Calu3 (cell line): Measurements from ENCODE around the gene PWP1. TPM values are rescaled to one million over a fixed set of nuclear protein-coding genes. Genes with fewer than 3 reads are reported as not detected.

Experiments
- BruUV-seq: library from RNA; stranded (reverse); fragments of 400-500 nt; replicated peaks from 2 replicates; lab custom pipeline; 2021; lab: Mats Ljungman, UMichigan
- CTCF ChIA-PET: fragments of 300-600 bp; sonication (Branson Sonifier 250); formaldehyde crosslinking; loops from one replicate; lab custom pipeline; 2022; ENCODE audit warnings: antibody characterized with exemption; lab: Charles Lee
- DNase-seq: peaks from one replicate; pipeline ENCODE4 v3.0.0; 2022
- H3K27ac Mint-ChIP-seq: one replicate; pipeline ENCODE4 v1.8.0; 2022; ENCODE audit warnings: mixed read lengths; ENCODE audit not compliant: unreplicated experiment
- H3K27me3 Mint-ChIP-seq: one replicate; pipeline ENCODE4 v1.8.0; 2022; ENCODE audit warnings: mixed read lengths; ENCODE audit not compliant: unreplicated experiment
- H3K36me3 Mint-ChIP-seq: one replicate; pipeline ENCODE4 v1.8.0; 2022; ENCODE audit warnings: mild to moderate bottlenecking, moderate library complexity, mixed read lengths; ENCODE audit not compliant: insufficient read depth, unreplicated experiment
- H3K4me1 Mint-ChIP-seq: one replicate; pipeline ENCODE4 v1.8.0; 2022; ENCODE audit warnings: mild to moderate bottlenecking, low read depth, mixed read lengths; ENCODE audit not compliant: unreplicated experiment
- H3K4me3 Mint-ChIP-seq: one replicate; pipeline ENCODE4 v1.8.0; 2022; ENCODE audit warnings: mild to moderate bottlenecking, low read depth, moderate library complexity, mixed read lengths; ENCODE audit not compliant: unreplicated experiment
- H3K9me3 Mint-ChIP-seq: one replicate; pipeline ENCODE4 v1.8.0; 2022; ENCODE audit warnings: low read depth, mixed read lengths; ENCODE audit not compliant: unreplicated experiment
- intact Hi-C: fragments of 100-400 bp; cut with micrococcal nuclease; formaldehyde crosslinking; loops from one replicate; pipeline ENCODE4 v1.10.0; 2022; ENCODE audit not compliant: unreplicated experiment
- total RNA-seq: library from RNA; stranded (reverse); gene quantifications from 2 replicates; pipeline ENCODE4 v1.2.3, GENCODE V29; 2022
- TF ChIP-seq, protein P1 (sequence below): fragments of 200-600 bp; IDR thresholded peaks from one replicate; pipeline ENCODE4 v1.8.0; 2022; ENCODE audit warnings: antibody characterized with exemption; ENCODE audit not compliant: unreplicated experiment

The PWP1 gene
- total RNA-seq, 1 experiment from 2014 or later: 60.5 TPM

- intact Hi-C loops: no loop called here
- DNase-seq: no peak
- BruUV-seq: no TSS peak
- TF ChIP-seq, protein P1, sequence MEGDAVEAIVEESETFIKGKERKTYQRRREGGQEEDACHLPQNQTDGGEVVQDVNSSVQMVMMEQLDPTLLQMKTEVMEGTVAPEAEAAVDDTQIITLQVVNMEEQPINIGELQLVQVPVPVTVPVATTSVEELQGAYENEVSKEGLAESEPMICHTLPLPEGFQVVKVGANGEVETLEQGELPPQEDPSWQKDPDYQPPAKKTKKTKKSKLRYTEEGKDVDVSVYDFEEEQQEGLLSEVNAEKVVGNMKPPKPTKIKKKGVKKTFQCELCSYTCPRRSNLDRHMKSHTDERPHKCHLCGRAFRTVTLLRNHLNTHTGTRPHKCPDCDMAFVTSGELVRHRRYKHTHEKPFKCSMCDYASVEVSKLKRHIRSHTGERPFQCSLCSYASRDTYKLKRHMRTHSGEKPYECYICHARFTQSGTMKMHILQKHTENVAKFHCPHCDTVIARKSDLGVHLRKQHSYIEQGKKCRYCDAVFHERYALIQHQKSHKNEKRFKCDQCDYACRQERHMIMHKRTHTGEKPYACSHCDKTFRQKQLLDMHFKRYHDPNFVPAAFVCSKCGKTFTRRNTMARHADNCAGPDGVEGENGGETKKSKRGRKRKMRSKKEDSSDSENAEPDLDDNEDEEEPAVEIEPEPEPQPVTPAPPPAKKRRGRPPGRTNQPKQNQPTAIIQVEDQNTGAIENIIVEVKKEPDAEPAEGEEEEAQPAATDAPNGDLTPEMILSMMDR: no peak
- no peak overlapping the region for H3K27ac Mint-ChIP-seq
- H3K36me3 Mint-ChIP-seq: peaks cover 49% of the 10 kb centered on the region
- no peak overlapping the region for H3K4me3 Mint-ChIP-seq
- H3K9me3 Mint-ChIP-seq: no peaks in the 10 kb centered on the region
- H3K27me3 Mint-ChIP-seq: no peaks in the 10 kb centered on the region
- H3K4me1 Mint-ChIP-seq: no peaks in the 10 kb centered on the region
- CTCF ChIA-PET: no interaction called here
Measured at GRCh38 chr12:107735763-107736162, 50.2 kb downstream of the PWP1 start.

DNA sequence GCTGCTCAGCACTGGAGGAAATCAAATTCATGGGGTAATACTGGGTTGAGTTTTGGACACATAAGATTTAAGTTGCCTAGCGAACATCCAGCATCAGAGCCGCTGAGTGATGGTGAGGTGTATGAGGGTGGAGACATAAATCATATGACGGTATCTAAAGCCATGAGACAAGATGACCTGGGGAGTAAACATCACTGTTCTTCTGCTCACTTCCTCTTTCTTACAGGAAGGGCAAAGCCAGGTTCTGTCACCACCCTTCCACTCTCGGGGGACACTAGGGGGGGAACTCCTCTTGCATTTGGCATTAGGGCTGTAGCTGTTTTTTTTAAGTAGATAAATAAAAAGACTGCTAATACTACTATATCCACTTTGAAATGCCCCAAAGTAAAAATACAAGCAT lies 51.3 kb downstream of the PWP1 start:
- CTCF ChIA-PET: interaction anchor here (0.5 kb wide), 1 partner anchor 111 kb away, joined by 5 read pairs; no protein-coding TSS in a partner anchor
- DNase-seq: no peak
- BruUV-seq: no TSS peak
- TF ChIP-seq, protein P1: no peak
- Mint-ChIP-seq H3K36me3 (peaks cover 55% of the 10 kb centered on the region), H3K27ac (no peak overlapping the region), H3K4me3 (no peak overlapping the region), H3K27me3 (no peaks in the 10 kb centered on the region), H3K4me1 (no peaks in the 10 kb centered on the region), H3K9me3 (no peaks in the 10 kb centered on the region)
- intact Hi-C loops: no loop called here

DNA sequence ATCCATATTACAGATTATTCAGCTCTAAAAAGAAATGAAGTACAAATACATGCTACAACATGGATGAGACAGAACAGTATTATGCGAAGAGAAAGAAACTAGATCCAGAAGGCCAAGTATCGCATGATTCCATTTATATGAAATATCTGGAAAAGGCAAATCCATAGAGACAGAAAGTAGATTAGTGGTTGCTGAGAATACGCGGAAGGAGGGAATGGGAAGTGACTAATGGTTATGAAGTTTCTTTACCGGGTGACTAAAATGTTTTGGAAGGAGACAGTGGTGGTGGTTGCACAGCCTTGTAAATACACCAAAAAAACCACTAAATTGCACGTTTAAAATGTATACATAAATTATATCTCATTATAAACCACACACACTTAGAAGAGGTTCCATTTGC lies 62.9 kb downstream of the PWP1 start:
- no TSS peak for BruUV-seq
- H3K27me3 Mint-ChIP-seq: no peaks in the 10 kb centered on the region
- peaks cover 21% of the 10 kb centered on the region for H3K36me3 Mint-ChIP-seq
- DNase-seq: no peak
- H3K27ac Mint-ChIP-seq: no peak overlapping the region
- no peak overlapping the region for H3K4me3 Mint-ChIP-seq
- no peaks in the 10 kb centered on the region for H3K4me1 Mint-ChIP-seq
- CTCF ChIA-PET: no interaction called here
- intact Hi-C loops: no loop called here
- TF ChIP-seq, protein P1: no peak
- H3K9me3 Mint-ChIP-seq: no peaks in the 10 kb centered on the region

GRCh38 chr12:107749083-107749482 lies 63.5 kb downstream of the PWP1 start:
- CTCF ChIA-PET: no interaction called here
- Mint-ChIP-seq H3K4me1 (no peaks in the 10 kb centered on the region), H3K27me3 (no peaks in the 10 kb centered on the region), H3K9me3 (no peaks in the 10 kb centered on the region), H3K36me3 (peaks cover 18% of the 10 kb centered on the region), H3K27ac (no peak overlapping the region), H3K4me3 (no peak overlapping the region)
- TF ChIP-seq, protein P1: no peak
- DNase-seq: no peak
- no TSS peak for BruUV-seq
- intact Hi-C loops: no loop called here
